Measurements from ENCODE around the gene POLR2M. TPM values are rescaled to one million over a fixed set of nuclear protein-coding genes. Genes with fewer than 3 reads are reported as not detected.

The POLR2M gene
- polyA plus RNA-seq, 1 donor, result 96.7 TPM

DNA sequence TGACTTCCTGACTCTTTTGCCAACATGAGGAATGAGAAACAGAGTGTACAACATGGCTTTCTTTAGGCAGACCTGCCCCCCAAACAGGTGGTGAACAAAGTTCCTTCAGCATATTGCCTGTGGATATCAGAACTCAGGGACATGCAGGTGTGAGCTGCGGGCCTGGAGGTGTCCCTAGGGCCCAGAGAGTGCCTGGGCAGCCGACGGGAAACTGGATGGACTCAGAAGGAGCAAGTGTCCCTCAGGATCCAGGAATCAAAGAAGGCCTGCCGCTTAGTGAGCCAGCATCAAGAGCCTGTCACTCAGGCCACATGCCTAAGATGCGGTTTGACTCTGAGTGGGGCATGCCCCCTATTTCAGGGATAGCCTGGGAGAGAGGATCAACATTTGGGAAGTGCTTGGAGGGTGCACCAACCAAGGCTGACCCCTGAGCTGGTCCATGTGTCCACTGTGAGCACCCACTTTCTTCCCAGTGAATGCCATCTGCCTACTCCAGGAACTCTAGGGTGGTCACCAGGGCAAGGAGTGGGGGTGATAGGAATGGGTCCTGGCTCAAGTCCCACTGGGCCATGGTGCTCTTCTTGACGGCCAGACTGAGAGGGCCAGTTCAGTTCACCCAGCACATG lies 16.1 kb upstream of the POLR2M start:
- no peak for DNase-seq

DNA sequence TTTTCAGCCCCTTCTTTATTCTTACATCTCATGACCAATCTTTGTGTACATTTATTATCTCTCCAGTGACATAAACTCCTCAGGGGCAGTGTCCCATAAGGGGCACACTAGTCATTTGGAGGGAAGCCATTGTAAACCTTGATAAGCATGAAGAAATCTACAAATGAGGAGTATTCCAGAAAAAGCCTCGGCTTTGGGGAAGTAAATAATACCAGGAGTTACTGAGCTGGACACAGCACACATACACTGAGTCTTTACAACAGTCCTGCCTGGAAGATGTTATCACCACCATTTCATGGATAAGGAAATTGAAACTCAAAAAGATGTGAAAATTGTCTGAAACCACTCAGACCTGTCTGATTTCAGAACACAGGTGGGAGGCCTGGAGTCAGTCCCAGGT lies 15.4 kb upstream of the POLR2M start:
- DNase-seq, result no peak

- no peak for DNase-seq
Measured at GRCh38 chr15:57692709-57693108, 13.8 kb upstream of the POLR2M start.

DNA sequence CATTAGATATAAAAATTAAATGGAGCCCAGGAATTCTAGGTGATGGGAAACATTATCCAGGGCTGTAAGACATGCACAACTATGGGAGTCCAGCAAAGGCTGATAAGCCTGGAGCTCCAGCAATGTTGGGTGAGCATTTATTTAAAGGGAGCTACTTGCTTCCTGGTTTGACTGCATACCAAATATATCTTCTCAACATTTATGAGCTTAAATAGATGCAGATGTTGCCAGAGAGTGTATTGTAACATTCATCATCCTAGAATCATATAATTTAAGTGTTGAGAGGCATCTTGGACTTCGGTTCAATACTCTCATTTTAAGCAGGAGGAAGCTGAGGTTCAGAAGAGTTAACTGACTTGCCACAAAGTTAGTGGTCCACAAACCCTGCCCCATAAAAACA lies 12.2 kb upstream of the POLR2M start:
- no peak for DNase-seq

DNA sequence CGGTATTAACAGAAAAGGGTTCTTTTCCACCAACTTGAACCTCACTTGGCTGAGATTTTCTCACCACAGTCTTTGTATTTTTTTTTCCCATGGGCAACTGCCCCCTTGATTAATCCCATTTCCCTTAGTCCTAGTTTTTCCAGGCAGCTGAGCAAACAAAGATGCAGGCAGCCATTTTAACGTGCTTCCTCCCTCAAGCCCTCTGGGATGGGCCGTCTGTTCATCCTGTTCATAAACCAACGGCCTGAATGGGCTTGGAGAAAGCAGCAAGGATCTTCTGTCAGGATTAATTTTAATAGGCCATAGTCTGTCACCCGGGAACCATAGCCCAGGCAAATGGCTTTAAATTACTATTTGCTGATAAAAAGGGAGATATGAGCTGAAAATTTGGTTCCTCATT lies 10.4 kb upstream of the POLR2M start:
- no peak for DNase-seq

DNA sequence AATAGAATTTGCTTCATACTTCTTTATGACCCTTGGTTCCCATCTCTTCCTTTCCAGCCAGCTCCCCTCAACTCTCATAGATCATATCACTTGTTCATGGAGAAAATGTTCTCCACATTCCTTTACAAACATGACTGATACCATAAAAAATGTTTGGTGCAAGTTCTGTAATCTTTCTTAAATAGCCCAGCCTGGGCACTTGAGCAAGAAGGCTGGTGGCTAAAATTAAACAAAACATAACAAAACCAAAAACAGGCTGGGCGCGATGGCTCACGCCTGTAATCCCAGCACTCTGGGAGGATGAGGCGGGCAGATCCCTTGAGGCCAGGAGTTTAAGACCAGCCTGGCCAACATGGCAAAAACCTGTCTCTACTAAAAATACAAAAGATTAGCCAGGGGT lies 8.9 kb upstream of the POLR2M start:
- DNase-seq, result no peak

GRCh38 chr15:57698243-57698642 lies 8.3 kb upstream of the POLR2M start:
- no peak for DNase-seq

DNA sequence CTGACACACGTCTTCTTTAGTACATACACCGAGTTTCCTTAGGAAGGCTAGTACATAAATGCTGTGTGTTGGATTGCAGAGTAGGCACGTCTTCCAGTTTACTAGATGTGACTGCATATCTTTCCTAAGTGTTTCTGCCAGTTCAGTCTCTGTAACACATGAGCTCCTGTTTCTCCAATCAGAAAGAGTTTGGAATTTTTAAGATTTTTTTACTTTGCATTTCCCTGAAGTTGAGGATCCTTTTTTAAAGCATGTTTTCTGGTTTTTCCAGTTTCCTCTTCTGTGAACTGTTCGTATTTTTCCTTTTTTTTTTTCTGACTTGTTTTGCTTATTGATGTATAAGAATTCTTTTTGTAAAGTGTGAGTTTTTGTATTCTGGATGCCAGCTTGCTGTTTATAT lies 7.5 kb upstream of the POLR2M start:
- no peak for DNase-seq

DNA sequence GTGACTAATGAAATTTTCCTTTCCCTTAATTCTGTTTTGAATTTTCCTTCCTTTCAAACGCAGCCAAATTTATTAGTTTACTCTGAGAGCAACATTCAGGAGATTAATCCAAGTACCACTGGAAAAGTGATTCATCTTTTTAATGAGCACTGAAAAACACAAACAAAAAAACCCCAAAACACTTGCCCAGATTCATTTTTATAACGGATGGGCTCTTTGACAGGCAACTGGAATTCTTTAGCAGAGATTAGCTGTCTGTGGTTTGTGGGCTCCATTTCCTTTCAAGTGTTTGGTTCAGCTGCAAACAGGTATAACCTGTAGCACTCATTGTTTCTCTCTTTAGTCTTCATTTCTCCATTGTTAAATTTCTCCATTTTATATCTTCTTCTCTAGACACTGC lies 3.1 kb upstream of the POLR2M start:
- DNase-seq, result no peak

- DNase-seq, result no peak
Measured at GRCh38 chr15:57704441-57704840, 2.1 kb upstream of the POLR2M start.

DNA sequence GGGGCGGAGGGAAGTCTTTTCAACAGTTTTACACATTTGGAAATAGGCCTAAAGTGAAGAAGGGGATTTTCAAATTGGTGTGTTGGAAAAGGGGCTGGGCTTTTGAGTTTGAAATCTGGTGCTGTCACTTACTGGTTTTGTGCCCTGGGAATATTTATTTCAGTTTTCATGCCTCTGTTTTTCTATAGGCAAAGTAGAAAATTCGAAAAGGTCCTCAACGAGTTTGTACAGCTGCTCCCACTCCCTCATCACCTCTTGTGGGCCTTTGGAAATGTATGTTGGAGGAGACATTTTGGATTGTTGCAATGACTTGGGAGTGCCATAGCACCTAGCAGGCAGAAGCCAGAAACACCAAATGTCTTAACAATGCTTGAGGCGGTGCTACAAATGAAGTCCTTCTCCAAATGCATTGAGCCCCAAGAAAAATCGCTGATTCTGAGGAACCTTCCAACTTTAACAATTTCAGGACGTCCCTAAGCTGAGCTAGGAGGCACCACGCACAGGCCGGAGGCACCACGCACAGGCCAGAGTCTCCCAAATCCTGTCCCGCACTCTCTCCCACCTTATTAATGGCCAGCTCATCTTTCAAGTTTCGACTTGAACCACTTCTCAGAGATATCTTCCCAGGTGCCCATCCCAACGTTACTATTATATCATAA lies 639 bp upstream of the POLR2M start:
- no peak for DNase-seq

GRCh38 chr15:57708047-57708446 lies 1.5 kb downstream of the POLR2M start:
- no peak for DNase-seq

GRCh38 chr15:57718309-57718708 lies 11.8 kb downstream of the POLR2M start:
- no peak for DNase-seq

GRCh38 chr15:57720867-57721266 lies 14.4 kb downstream of the POLR2M start:
- DNase-seq, result peak; percentile 60

- DNase-seq, result no peak
Measured at GRCh38 chr15:57726411-57726810, 19.9 kb downstream of the POLR2M start.

DNA sequence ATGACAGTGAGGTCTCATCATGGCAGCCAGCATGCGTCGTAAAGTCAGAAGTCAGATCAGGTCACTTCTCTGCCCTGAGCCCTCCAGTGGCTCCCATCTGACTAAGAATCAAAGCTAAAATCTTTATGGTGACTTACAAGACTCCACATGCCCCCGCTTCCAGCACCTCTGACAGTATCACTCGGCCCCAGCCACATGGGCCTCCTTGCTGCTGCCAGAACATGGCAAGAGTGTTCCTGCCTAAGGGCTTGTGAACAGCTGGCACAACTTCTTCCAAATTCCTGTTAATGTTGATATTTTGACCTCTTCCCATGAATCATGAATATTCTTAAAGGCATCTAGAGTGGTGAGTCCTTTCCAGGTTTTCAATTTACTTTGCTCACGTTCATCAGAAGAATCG lies 20.5 kb downstream of the POLR2M start:
- no peak for DNase-seq

DNA sequence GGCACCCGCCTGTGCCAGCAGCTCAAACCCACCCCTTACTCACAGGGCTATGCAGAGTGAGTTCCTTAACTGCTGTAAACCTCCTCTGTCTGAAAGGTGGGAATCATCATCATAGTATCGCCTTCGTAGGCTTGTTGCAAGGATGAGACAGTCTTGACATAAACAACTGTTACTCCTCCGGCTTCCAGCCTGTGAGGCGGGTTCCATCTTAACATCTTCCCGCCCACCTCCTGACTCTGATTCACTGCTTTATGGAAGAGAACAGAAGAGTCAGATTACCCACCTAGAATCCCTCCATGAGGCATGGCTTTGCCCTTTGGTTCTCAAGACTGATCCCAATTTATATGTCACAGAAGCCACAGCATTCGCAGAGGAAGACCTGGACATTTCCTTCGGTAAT lies 21.9 kb downstream of the POLR2M start:
- DNase-seq, result no peak

DNA sequence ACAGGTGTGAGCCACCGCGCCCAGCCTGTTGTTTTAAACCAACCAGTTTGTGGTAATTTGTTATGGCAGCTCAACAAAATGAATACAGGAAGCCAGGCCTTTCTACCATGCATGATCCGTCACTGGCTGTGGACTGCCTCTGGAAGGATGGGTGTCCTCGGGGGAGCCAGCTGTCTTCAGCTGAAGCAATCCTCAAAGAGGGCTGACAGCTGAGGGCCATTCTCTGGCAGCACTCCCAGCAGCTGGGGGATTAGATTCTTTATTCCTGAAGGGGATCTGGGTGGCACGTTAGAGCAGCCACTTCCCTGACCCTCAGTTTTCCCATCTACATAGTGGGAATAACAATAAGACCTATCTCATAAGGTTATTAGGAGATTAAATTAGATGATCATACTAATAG lies 24.4 kb downstream of the POLR2M start:
- DNase-seq, result no peak

- no peak for DNase-seq
Measured at GRCh38 chr15:57731530-57732103, 25.1 kb downstream of the POLR2M start.

DNA sequence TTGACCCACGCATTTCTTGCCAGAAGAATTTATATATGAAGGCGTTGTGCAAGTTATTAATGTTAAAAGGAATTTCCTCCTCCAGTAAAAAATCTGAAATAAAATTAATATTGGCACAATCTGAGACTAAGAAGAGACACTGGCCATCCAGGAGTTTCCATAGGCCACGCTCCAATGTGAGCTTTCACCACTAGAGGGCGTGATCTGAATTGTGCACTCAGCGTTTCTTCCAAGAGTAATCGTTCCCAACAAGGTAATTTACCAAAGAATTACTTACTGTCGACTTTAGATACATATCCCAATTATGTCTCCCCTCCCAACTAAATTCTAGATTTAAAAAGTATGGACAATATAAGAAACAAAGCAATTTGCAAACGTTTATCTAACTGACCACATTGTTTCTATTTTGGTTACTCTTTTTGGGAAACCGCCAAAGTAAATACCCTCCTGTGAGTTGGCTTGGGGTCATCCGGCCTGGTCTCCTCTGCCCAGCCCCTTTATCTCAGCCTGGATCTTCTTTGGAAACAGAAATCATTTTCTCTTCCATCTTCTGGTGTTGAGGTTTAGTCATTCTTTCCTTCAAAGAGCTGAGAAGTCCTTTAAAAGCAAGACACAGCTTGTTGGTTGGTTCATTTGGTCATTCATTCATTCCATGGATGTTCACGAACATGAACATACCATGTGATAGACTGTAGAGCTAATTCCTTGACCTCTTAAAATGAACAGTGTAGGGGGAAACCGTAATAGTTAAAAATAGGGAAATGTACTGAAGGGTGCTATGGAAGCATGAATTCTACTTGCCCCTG lies 26.2 kb downstream of the POLR2M start:
- DNase-seq, result peak; percentile 62

GRCh38 chr15:57734860-57735259 lies 28.3 kb downstream of the POLR2M start:
- peak; percentile 52 for DNase-seq

DNA sequence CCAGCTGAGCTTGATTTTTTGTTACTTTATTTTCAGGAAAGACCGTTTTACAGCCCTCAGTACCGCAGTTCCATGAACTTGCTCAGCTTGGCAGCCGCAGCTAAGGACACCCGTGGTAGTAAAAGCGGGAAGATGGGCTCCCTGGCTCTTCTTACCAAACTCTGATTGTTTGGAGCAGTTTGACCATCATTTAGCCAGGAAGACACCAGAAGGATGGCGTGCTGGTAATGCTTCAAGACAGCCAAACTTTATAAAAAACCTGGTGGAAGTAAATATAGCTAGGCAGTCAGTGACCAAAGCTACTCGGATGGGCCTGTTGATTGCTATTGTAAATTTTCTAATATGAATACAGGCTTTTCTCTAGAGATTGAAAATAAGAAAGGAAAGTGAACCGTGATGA lies 28.9 kb downstream of the POLR2M start:
- DNase-seq, result no peak

GRCh38 chr15:57735891-57736290 lies 29.4 kb downstream of the POLR2M start:
- no peak for DNase-seq

Measured in left kidney (tissue), 2 donors.